ENCODE measurements around the gene IFIH1. TPM values are rescaled to one million over a fixed set of nuclear protein-coding genes. Genes with fewer than 3 reads are reported as not detected.

The IFIH1 gene
- total RNA-seq = 10 to 100 TPM; 36.7 to 57.4 (median 36.9) TPM
- total RNA-seq (2013) = 33.6 TPM

DNA sequence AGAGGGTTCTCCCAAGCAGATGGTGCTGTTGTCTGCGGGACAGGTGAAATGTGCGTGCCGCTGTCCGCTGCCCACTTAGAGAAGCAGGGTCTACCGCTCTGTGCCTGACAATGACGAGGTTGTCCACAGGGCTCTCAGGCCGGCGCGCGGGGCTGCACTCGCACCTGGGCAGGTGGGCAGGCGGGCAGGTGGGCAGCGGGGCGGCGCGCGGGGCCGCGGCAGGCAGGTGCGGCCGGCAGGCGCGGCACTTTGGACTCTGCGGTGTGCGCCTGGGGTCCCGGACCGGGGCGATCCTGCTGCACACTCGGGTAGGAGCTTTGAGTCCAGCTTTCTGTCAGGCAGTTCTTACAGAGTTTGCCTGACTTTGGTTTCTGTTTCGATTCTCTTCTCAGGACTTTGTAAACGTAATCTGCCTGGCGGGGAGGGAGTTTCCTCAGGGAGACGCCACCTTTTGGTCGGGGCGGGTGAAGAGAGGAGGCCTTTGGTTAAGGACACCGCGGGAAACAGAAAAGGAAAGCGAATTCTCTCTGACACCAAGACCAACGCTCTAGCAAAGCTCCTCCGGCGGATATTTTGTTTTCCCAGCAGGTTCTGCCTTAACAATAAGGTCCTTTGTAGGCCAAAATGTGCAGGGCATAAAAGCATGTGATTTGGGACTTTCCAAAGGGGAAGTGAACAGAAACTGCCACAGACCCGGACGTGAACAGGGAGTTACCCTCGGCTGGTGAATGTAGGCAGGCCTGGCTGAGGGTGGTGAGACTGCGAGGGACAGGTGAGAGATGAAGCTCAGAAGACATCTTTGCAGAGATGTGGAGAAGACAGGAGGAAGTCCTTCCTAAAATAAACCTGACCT is at the start of gene IFIH1:
Gene IFIH1, minus strand, starts transcription at position 357 of the 853 bp plus-strand sequence. CDS start 377 bp downstream, outside the sequence.
- Mint-ChIP-seq H3K27ac (peak within 1 kb of the TSS; percentile 98 to 99), H3K4me1 (peaks cover 52 to 58% of the 10 kb centered on the region in 2 donors)
- peak within 1 kb of the TSS; percentile 76 for H3K4me3 ChIP-seq (ENCODE audit: low read length)

DNA sequence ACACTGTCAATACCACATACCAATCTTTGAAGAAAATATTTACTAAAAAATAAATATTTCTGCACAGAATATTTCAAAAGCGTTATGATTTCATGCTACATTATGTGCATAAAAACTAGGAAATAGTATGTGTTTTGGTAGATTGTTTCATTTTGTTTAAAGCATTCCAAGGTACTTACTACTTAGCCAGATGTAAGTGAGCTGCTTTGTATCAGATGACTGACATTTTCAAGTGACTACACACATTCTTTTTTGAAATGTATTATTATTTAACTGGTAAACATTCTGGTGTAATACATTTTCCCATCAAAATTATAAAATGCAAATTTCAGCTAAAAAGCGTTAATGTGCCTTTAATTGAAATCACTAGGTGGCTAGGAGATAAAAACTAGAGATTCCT is 46.9 kb upstream of the IFIH1 start:
- Histone ChIP-seq H3K36me3 (ENCODE audit: control insufficient read depth, insufficient read depth, low read length) (no peaks in the 10 kb centered on the region), H3K4me1 (ENCODE audit: control insufficient read depth, insufficient read depth, low read length) (no peaks in the 10 kb centered on the region), H3K9me3 (ENCODE audit: control insufficient read depth, insufficient read depth, low read length) (no peaks in the 10 kb centered on the region), H3K27ac (ENCODE audit: low read length) (no peak overlapping the region), H3K4me3 (ENCODE audit: low read length) (no peak overlapping the region), H3K27me3 (ENCODE audit: control insufficient read depth, insufficient read depth, low read length) (no peaks in the 10 kb centered on the region)
- DNase-seq (no peak), ATAC-seq (no peak)
- Mint-ChIP-seq H3K27me3 (ENCODE audit: low read depth in 2 of 2) (no peaks in the 10 kb centered on the region), H3K4me3 (no peak overlapping the region), H3K27ac (no peak overlapping the region), H3K9me3 (no peaks in the 10 kb centered on the region), H3K36me3 (no peaks in the 10 kb centered on the region), H3K4me1 (no peaks in the 10 kb centered on the region)
- TF ChIP-seq, protein P1, sequence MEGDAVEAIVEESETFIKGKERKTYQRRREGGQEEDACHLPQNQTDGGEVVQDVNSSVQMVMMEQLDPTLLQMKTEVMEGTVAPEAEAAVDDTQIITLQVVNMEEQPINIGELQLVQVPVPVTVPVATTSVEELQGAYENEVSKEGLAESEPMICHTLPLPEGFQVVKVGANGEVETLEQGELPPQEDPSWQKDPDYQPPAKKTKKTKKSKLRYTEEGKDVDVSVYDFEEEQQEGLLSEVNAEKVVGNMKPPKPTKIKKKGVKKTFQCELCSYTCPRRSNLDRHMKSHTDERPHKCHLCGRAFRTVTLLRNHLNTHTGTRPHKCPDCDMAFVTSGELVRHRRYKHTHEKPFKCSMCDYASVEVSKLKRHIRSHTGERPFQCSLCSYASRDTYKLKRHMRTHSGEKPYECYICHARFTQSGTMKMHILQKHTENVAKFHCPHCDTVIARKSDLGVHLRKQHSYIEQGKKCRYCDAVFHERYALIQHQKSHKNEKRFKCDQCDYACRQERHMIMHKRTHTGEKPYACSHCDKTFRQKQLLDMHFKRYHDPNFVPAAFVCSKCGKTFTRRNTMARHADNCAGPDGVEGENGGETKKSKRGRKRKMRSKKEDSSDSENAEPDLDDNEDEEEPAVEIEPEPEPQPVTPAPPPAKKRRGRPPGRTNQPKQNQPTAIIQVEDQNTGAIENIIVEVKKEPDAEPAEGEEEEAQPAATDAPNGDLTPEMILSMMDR (IDR thresholded peaks at IDR 0.05) = no peak
- no CpG with 5 or more reads among the region's 2 CpGs for WGBS (ENCODE audit: insufficient coverage)
- intact Hi-C loops (cut with micrococcal nuclease) = no loop called here

More for the DNA sequence above, at the start of gene IFIH1:
- intact Hi-C loops (cut with micrococcal nuclease) = loop anchor here (1.0 kb wide), 1 partner anchor 26 kb away; the partner anchor contains the start of gene GCA
- Mint-ChIP-seq H3K36me3 (peaks cover 7% of the 10 kb centered on the region), H3K9me3 (no peaks in the 10 kb centered on the region), H3K27me3 (ENCODE audit: low read depth in 2 of 2) (no peaks in the 10 kb centered on the region), H3K4me3 (peak within 1 kb of the TSS; percentile 94)
- Histone ChIP-seq H3K36me3 (ENCODE audit: control insufficient read depth, insufficient read depth, low read length) (no peaks in the 10 kb centered on the region), H3K27me3 (ENCODE audit: control insufficient read depth, insufficient read depth, low read length) (no peaks in the 10 kb centered on the region), H3K4me1 (ENCODE audit: control insufficient read depth, insufficient read depth, low read length) (peaks cover 15% of the 10 kb centered on the region), H3K9me3 (ENCODE audit: control insufficient read depth, insufficient read depth, low read length) (no peaks in the 10 kb centered on the region), H3K27ac (ENCODE audit: low read length) (peak within 1 kb of the TSS; percentile 90)
- peak; percentile 85 to 93 (median 89) for ATAC-seq
- TF ChIP-seq, protein P1 (IDR thresholded peaks at IDR 0.05) = no peak
- 0% methylated on average over 45 of the region's 45 CpGs for WGBS (ENCODE audit: insufficient coverage)
- DNase-seq = peak; percentile 71 to 93

DNA sequence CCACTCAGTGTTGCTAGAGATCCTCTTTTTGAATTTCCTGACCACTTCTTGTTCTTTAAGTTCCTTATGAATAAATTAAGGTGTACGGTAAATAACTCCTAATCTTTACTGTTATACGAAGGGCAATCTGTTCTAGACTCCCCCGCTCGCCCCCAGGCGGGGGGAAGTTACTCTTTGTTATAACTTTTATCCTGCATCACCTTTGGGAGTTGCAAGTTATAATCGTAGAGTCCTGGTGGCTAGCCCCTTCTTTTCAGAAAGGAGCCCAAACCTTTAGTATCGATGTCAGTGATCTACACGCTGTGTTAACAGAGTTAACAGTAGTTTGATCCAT is 26.1 kb upstream of the IFIH1 start:
- Histone ChIP-seq H3K4me1 (ENCODE audit: control insufficient read depth, insufficient read depth, low read length) (peaks cover 11% of the 10 kb centered on the region), H3K4me3 (ENCODE audit: low read length) (peak overlapping the region; percentile 71), H3K27me3 (ENCODE audit: control insufficient read depth, insufficient read depth, low read length) (no peaks in the 10 kb centered on the region), H3K27ac (ENCODE audit: low read length) (peak overlapping the region; percentile 41), H3K9me3 (ENCODE audit: control insufficient read depth, insufficient read depth, low read length) (no peaks in the 10 kb centered on the region), H3K36me3 (ENCODE audit: control insufficient read depth, insufficient read depth, low read length) (no peaks in the 10 kb centered on the region)
- H3K4me3 Mint-ChIP-seq = peak overlapping the region; percentile 92
- peaks cover 10 to 13% of the 10 kb centered on the region in 2 donors for H3K4me1 Mint-ChIP-seq
- no peaks in the 10 kb centered on the region for H3K36me3 Mint-ChIP-seq
- ATAC-seq (peak in 1 of 3 donors; percentile 12), DNase-seq (no peak)
- peak overlapping the region in 1 of 2 donors; percentile 92 for H3K27ac Mint-ChIP-seq
- intact Hi-C loops (cut with micrococcal nuclease) = loop anchor here (1.0 kb wide), 1 partner anchor 26 kb away; the partner anchor contains the start of gene IFIH1
- no peaks in the 10 kb centered on the region for H3K9me3 Mint-ChIP-seq
- TF ChIP-seq, protein P1 (IDR thresholded peaks at IDR 0.05) = no peak
- 0% methylated on average over 4 of the region's 8 CpGs for WGBS (ENCODE audit: insufficient coverage)
- H3K27me3 Mint-ChIP-seq (ENCODE audit: low read depth in 2 of 2) = peaks cover 3 to 13% of the 10 kb centered on the region in 2 donors
